NCI-H69 (cell line): ENCODE data around the gene STIM2.

Source experiments
- DNase-seq: peaks from one replicate; lab custom pipeline; 2025; lab: John Stamatoyannopoulos, UW

Gene STIM2

DNA sequence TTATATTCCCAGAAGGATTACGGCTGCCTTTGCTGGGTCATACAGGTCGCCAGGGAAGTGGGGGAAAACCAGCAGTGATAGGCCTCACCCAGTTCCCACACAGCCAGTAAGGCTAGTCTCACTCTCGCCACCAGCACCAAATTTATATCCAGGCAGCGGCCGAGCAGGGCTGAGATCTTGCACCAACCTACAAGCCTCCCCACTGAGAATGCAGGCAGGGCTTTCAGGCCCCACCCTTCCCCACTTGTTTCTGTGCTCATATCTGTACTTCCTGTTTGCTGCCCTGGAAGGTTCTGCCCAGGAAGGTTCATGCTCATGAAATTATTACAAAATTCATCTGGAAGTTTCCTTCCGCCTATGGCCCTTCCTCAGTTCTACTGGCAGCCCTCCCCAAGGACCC is 179.7 kb downstream of the STIM2 start:
- no peak for DNase-seq

GRCh38 chr4:27042411-27042810 is 181.8 kb downstream of the STIM2 start:
- DNase-seq = no peak

- no peak for DNase-seq
Observed at GRCh38 chr4:27043200-27043599, 182.6 kb downstream of the STIM2 start.

- DNase-seq = no peak
Observed at GRCh38 chr4:27046851-27047250, 186.2 kb downstream of the STIM2 start.

GRCh38 chr4:27048429-27049238 is 188.0 kb downstream of the STIM2 start:
- DNase-seq = peak; percentile 62

- no peak for DNase-seq
Observed at GRCh38 chr4:27049239-27049829, 188.7 kb downstream of the STIM2 start.

- no peak for DNase-seq
Observed at GRCh38 chr4:27050731-27051130, 190.1 kb downstream of the STIM2 start.

DNA sequence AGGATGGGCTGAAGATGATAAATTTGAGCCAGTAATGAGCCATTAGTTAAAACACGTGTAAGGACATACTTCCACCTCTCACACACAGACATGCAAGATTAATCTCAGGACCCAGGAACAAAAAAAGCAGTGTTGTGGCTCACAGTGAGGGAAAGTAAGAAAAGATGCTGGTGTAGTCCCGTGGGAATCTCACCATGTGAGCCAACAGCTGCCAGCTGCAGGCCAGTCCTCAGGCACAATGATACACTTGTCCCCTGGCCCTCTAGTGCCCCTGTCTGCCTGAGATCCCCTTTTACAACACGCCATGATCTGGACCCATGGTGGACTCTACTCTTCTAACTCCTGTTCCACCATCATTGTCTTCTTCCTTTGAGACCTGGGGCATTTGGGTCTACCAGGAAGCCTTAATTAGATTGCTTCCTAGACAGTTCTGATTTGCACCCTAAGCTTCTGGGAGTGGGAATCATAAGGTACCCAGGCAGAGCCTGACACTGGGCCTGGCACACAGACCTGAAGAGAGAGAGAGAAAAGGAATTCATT is 194.7 kb downstream of the STIM2 start:
- no peak for DNase-seq

DNA sequence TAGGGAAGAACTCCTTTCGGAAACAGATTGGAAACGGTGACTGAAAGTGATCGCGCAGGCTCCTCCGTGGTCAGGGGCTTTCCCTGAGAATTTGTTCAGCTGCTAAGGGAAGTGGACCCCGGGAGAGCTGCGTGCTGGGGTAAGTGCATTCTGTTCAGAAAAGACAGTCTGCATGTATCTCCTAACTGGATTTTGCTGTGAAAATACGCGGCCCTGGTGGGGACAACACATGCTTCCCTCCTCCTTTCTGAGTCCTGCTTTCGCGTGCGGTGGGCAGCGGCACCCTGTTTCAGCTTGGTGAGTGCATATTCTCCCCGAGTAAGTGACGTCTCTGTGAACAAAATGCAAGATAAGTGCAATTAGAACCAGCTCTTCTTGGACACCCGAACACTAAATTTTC is 195.6 kb downstream of the STIM2 start:
- no peak for DNase-seq

DNA sequence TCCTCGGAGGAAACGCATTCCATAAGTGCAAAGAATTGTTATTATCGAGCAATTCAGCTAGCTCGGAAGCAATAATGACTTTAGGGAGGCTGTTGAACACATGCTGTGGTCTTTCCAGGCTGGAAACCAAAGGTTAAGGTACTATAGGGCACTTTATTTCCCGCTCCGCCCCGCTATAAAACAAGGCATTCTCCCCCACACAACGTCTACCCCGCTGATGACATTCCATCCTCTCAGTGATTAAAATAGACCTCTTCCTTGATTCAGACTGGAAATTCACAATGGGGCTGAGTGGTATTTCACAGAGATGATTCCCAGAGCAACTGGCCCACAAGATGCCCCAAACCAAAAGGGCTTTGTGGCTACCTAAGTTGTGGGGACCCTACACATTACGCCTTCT is 196.4 kb downstream of the STIM2 start:
- DNase-seq = no peak

- DNase-seq = peak; percentile 52
Observed at GRCh38 chr4:27057662-27058061, 197.0 kb downstream of the STIM2 start.

DNA sequence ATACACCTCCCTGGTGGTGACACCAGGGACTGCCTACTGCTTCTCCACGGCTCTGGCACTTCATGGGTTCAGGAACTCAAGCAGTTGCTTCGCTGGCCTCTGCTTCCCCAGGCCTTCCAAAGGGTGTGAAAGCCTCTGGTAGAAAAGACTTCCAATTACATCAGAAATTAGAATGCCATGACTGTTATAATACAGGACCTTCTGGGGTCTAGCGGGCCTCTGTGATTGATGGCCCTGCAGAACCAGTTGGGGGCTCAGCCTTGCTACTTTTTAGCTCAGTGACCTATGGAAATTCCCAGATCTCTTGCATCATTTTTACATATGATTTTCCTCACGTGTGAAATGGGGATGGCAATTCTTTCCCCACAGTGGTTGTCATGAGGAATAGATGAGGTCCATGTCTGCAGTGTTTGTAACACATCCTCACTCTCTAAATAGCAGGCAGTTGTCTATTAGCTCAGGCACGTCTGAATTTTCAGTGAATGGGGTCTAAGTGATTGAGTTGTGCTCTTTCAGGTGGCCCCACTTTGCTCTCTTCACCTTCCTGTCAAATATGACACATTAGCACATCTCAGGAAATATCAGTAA is 198.3 kb downstream of the STIM2 start:
- DNase-seq = no peak

DNA sequence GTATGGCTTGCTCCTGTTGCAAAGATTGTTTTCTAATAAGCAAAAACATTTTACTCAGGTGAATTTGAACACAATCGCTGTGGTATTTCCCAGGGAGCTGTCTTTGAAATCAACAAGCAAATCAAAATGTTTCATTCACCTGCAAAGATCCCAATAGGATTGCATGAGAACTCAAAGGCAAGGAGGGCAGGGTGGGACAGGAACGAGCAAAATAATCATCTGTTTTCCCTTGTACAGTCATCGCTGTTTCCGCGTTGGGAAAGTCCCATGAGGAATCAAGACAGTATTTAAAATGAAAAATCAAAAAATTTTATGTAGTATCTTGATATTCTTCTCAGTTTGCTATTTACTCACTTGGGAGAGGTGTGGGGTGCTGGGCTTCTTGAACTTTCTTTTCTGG is 198.8 kb downstream of the STIM2 start:
- no peak for DNase-seq

DNA sequence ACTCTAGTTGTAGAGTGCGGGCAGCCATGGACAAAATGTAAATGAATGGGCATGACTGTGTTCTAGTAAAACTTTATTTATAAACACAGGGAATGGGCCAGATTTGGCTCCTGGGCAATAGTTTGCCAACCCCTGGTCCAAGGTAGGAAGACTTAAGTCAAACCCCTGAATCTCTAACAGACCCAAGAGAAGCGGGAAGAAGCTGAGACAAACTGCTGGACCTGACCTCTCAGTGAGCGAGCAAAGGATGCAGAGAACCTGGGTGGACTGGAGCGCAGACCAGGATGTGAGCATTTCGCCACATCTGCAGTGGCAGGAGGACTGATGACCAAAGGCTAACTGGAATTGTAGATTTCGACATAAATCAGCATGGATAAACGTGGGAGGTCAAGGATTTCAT is 201.6 kb downstream of the STIM2 start:
- DNase-seq = no peak

DNA sequence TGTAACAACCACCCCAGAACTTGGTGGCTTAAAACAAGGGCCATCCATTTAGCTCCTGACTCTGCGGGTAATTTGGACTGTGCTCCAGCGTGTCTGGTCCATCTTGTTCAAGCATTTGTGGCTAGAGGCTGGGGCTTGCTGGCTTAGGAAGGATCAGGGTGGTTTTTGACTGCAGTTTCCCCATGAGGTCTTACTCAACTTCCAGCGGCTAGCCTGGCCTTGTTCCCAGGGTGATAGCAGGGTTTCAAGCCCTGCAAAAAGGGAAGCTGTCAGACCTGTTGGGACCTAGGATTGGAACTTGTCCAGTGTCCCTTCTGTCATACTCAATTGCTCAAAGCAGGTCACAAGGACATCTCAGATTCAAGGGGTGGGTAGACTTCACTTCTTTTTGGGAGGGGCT is 205.9 kb downstream of the STIM2 start:
- no peak for DNase-seq

DNA sequence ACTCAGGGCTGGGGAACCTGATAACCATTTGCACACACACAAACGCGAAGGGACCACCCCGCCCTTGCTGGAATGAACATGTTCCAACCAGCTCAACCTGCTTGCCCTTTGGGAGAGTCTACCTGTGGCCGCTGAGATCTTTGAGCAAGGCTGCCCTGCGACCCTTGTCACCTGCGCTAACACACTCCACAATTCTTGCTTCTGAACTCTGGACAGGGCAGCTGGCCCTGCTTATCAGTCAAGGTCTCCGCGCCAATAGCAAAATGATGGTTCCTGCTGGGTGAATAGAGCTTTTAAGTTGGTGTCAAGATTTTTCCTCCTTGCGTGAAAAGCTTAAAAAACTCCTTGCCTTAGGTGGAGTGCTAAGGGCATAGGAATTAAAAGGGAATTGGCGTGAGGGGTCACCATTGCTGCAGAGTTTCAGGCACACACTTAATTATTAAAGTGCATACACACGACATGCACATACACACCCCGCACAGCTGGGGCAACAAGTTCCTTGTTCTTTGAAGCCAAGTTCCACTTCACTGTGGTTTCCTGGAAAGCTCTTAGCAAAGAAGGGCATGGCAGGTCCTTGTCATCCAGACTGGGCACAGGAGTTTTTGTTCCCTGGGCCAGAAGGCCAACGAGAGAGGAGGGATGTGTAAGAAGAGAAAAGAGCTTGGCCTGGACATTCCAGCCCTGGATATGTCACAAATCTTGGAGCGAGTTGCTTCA is 207.7 kb downstream of the STIM2 start:
- no peak for DNase-seq
